Measurements from ENCODE around the gene ZFP62. TPM values are rescaled to one million over a fixed set of nuclear protein-coding genes. Genes with fewer than 3 reads are reported as not detected.

The ZFP62 gene
- total RNA-seq, 2 donors from 2014 or later: 34.3 to 38.7 TPM

DNA sequence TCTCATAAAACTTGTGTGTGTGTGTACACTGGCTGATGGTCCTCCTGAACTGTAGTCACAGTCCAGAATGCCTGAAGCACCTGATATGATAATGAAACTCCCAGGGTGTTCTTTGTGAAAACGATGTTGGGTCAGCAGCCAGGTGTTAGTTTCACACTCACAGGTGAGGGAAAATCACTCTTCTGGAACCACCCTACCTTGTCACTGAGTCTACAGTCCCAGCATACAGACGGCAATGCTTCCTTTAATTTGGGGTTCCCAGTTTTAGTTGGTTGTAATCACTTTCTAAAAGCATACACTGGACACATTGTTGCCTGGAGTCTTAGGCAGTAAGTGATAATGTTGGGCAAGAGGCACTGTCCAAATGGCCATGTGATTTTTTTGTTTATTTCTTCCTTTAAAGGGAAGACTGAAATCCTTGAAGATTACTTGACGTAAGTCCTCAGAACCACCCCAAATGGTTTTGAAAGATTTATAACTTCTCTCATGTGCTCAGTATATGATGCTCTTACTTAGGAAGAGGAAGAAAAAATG lies 40.2 kb downstream of the ZFP62 start:
- intact Hi-C loops (cut with DNase I): no loop called here

DNA sequence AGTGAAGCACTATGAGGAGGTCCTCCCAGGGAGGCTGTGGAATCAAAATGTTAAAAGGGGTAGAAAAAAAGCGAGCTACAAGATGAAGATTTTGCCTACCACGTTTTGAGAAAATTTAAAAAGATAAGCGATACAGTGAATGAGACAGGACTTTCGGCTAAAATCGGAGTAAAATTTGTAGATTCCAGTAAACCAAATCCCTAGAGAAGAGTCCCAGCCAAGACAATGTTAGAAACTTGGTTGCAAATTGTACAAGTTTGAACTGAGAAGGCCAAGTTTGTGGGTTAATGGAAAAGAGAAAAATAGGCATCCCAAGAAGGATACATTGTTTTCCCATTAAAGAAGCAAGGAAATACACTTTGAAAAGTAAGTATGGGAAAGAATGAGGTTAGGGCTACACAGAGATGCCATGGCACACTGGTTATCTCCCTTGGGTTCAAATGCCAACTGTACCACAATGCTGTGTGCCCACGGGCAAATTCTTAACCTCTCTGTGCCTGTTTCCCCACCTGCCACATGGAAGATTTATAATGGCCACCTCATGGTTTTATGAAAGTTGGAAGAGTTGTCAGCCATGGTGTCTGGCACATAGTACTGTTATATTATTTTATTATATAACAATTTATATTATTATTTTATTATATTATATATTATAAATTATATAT lies 42.3 kb downstream of the ZFP62 start:
- no peak for DNase-seq
- no peaks in the 10 kb centered on the region for H3K4me1 ChIP-seq
- H3K4me3 ChIP-seq: no peak overlapping the region
- no peaks in the 10 kb centered on the region for H3K36me3 ChIP-seq
- H3K9ac ChIP-seq (ENCODE audit: low read depth in 2 of 2, low read length in 2 of 2): no peak overlapping the region
- intact Hi-C loops (cut with DNase I): no loop called here
- H3K27ac ChIP-seq: no peak overlapping the region
- no peak for TF ChIP-seq CTCF (IDR thresholded peaks at IDR 0.05)
- no peaks in the 10 kb centered on the region for H3K27me3 ChIP-seq
- H3K9me3 ChIP-seq: no peaks in the 10 kb centered on the region

More for the DNA sequence above, 40.2 kb downstream of the ZFP62 start:
- Histone ChIP-seq H3K27me3 (no peaks in the 10 kb centered on the region), H3K4me3 (no peak overlapping the region), H3K4me1 (no peaks in the 10 kb centered on the region), H3K27ac (peak overlapping the region; percentile 2), H3K9me3 (no peaks in the 10 kb centered on the region), H3K36me3 (no peaks in the 10 kb centered on the region), H3K9ac (ENCODE audit: low read depth in 2 of 2, low read length in 2 of 2) (peak overlapping the region in 1 of 2 donors; percentile 48)
- DNase-seq: no peak
- TF ChIP-seq CTCF (IDR thresholded peaks at IDR 0.05): no peak

DNA sequence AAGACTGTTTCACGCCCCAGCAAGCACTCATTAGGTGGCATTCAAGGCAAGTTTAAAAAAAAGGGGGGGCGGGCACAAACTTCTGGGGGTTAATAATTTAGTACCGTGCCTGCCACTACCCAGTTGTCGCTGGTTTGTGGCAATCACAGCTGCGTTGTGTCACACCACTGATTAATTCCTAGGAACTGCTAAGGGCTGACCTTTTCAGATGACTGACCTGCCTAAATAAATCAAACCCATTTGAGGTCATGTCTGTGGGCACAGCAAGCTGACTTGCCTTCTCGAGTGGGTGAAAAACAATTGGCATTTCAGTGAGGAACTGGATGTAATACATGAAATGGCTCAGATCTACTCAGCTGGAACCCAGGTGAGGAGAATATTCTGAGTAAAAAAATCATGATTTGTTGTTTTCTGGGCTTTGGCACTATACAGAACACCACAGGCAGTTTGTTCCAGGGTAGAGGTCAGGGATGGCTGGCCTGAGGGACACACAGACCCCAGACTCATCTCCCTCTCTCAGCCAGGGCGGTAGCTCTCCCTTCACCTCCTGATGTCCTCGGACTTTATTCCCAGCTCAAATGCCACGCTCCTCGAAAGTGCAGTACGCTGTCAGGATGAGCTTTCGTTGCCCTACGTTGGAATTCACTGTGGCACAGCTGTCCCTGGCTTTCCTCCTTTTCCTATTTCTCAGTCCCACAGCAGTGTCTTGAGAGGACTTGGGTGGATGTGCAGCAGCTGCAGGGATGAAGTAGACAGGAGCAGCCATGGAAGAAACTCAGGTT lies 43.0 kb downstream of the ZFP62 start:
- Histone ChIP-seq H3K9me3 (no peaks in the 10 kb centered on the region), H3K27ac (no peak overlapping the region), H3K9ac (ENCODE audit: low read depth in 2 of 2, low read length in 2 of 2) (no peak overlapping the region), H3K27me3 (no peaks in the 10 kb centered on the region), H3K36me3 (no peaks in the 10 kb centered on the region), H3K4me3 (no peak overlapping the region), H3K4me1 (no peaks in the 10 kb centered on the region)
- intact Hi-C loops (cut with DNase I): no loop called here
- no peak for DNase-seq
- TF ChIP-seq CTCF (IDR thresholded peaks at IDR 0.05): no peak

DNA sequence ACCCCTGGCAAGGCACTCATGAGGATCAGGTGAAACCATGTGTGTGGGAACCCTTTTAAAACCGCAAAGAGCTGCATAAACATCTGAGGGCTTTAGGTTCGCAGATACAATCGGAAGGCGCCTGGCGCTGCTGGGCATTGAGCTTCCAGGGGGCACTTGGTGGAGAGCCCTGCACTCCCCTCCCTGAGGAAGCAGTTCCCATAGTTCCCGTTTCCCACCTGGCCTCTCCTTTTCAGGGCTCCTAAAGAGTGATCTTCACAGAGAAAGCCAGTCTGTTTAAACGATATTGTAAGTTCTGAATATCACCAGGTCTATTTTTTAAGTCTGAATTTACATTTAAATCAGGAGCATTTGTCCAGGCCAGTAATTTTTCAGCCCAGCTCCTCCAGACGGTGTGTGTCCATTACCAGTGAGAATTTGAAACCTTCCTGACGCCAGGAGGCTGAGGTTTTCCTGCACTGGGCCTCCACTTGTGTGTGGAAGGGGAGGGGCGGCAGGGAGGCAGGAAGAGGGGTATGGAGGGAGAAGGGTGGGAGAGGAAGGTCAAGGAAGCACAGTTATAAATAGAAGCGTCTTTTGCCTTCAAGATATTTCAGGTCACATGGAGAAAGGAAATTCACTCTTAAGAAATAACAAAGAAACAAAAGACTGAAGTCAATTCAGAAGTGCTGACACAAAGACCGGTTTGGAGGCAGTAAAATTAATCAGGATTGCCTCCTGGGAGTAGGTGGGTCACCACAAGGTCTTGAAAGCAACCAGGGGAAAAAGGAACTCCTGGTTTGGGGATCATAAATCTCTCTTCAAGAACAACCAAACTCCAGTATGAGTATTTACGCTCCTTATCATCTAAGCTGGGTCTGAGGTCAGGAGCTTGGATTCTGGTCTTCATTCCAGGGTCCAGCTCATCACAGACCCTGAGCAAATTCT lies 44.2 kb downstream of the ZFP62 start:
- no peak overlapping the region for H3K4me3 ChIP-seq
- no peaks in the 10 kb centered on the region for H3K9me3 ChIP-seq
- H3K27me3 ChIP-seq: no peaks in the 10 kb centered on the region
- no peaks in the 10 kb centered on the region for H3K36me3 ChIP-seq
- no peaks in the 10 kb centered on the region for H3K4me1 ChIP-seq
- no peak for DNase-seq
- H3K9ac ChIP-seq (ENCODE audit: low read depth in 2 of 2, low read length in 2 of 2): no peak overlapping the region
- intact Hi-C loops (cut with DNase I): no loop called here
- no peak for TF ChIP-seq CTCF (IDR thresholded peaks at IDR 0.05)
- peak overlapping the region; percentile 16 for H3K27ac ChIP-seq

DNA sequence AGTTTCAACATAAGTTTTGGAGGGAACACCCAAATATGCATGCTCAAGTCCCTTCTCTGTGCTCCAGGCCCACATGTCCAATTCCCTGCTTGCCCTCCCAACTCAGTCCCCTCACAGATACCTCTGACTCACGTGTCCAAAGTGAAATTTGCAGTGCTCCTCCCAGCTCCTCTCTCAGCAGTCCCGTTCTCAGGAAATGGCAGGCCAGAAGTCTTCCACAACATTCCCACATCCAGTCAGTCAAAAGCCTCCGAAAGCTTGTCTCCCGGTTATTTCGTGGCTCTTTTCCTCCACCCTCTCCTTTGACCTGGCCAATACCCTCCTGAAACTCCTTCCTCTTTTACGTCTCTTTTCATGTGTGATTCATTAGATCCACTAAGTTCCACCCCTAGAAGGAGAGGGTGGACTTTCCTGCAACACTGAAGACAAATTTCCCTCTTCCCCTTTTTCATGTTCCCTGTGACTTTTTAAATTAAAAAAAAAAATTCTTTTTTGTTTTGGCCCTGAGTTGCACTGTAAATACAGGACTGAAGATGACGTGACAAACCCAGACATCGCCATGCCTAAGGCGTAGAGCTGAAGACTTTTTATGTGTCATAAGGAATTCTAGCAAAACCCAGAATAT lies 45.7 kb downstream of the ZFP62 start:
- intact Hi-C loops (cut with DNase I): no loop called here
- Histone ChIP-seq H3K27me3 (no peaks in the 10 kb centered on the region), H3K4me1 (peaks cover 6% of the 10 kb centered on the region), H3K9ac (ENCODE audit: low read depth in 2 of 2, low read length in 2 of 2) (no peak overlapping the region), H3K27ac (peak overlapping the region; percentile 14), H3K9me3 (no peaks in the 10 kb centered on the region), H3K36me3 (no peaks in the 10 kb centered on the region), H3K4me3 (no peak overlapping the region)
- no peak for TF ChIP-seq CTCF (IDR thresholded peaks at IDR 0.05)
- no peak for DNase-seq
